Right renal pelvis (tissue), 4 donors: Measurements from ENCODE around the gene SAMD4A. TPM values are rescaled to one million over a fixed set of nuclear protein-coding genes. Genes with fewer than 3 reads are reported as not detected.

Experiments used
- DNase-seq, 4 donors: peaks; one replicate each; pipeline ENCODE4 v3.0.0-alpha.2; 2013; ENCODE audit warnings: low read depth in 4 of 4, low spot score in 3 of 4, missing footprints in 1 of 4
- polyA plus RNA-seq, 4 donors: library from polyadenylated mRNA; unstranded; fragments of 120-200 nt; gene quantifications; one replicate each; pipeline ENCODE4 v1.2.1, GENCODE V29; 2013; ENCODE audit not compliant: insufficient read length in 4 of 4

Gene SAMD4A
- polyA plus RNA-seq, 4 donors: 8.2 to 10.8 (median 9.8) TPM

DNA sequence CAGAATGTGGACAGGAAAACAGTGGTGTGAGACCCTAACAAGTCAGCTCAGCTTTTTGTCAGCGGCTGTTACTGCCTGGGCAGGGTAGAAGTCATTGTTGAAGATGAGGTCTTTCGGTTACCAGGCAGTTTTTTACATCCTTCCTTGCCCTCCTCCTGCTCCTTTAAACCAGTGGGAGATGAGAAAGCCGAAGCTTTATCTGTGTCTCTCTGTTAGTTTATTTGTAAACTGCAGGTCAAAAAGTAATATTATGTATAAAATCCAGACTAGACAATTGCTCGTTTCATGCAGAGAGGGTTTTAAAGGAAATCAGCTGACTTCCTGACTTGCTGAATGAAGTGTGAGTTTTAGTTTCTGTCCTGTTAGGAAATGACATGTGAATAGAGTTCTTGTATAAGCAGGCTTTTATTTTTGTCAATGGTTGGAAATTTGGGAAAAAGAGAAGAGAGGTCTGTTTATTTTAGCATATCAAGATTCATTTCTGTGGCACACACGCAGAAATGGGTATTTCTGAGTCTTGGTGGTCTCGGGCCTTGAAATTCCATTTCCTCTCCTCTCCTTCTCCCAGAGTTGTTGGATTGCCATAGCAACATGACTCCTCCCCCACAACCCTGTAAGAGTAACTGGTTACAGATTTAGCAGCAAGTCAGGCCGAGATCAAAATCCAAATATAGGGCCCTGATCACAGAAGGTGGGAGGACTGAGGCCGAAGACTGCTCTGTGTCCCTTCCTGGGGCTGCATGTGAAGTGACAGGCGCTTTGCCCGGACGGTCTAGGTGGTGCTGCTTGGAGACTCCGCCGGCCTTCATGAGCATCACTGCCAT lies 60.8 kb downstream of the SAMD4A start:
- DNase-seq: peak; percentile 39 to 67 (median 52)

DNA sequence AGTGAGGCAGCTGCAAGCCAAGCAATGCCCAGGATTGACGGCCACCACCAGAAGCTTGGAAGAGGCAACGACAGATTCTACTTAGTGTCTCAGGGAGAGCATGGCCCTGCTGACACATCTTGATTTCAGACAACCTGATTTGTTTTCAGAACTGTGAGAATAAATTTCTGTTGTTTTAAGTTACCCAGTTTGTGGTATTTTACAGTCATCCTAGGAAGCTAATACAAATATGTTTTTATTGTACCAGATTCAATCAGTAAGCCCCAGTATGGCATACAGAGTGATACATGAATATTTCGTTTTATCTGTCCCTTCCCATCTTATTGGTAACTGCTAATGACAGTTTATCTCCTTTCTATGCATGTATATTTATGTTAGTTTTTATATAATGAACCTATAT lies 62.3 kb downstream of the SAMD4A start:
- no peak for DNase-seq

- no peak for DNase-seq
These were observed 62.9 kb downstream of the SAMD4A start for GRCh38 chr14:54629635-54630360.

GRCh38 chr14:54631016-54631415 lies 64.1 kb downstream of the SAMD4A start:
- DNase-seq: no peak

GRCh38 chr14:54632452-54632851 lies 65.5 kb downstream of the SAMD4A start:
- DNase-seq: no peak

GRCh38 chr14:54633076-54633475 lies 66.1 kb downstream of the SAMD4A start:
- no peak for DNase-seq

DNA sequence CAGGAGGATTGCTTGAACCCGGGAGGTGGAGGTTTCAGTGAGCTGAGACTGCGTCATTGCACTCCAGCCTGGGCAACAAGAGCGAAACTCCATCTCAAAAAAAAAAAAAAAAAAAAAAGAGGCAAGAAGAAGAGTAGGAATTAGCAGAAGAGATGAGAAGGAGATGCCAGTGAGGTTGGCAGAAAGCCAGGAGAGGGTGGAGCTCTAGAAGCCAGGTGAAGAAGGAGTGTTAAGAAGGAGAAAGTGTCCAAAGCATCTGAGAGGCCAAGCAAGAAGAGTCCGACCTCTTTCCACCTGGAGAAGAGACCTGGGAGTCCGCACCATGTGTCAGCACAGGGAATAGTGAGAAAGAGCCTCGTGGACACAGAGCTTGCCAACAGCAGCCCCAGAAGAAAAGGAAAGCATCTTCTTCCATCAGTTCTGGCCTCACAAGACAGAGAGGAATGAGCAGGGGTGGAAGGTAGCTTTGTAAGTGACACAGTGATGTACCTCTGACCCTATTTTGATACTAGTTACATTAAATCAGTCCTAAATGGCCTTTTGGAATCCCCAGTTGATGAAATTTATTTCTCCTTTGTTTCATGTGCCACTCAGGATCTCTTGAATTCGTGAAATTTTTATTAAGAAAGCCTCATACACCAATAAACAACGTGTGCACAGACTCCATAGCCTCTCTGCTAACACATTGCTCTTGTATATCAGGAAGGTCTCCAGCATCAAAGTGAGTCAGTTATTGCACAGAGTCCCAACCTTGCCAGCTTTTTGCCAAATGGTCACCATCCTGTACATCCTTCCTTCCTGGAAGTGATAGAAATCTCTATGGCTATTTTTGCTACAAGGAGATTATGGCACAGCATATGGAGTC lies 70.6 kb downstream of the SAMD4A start:
- DNase-seq: no peak

GRCh38 chr14:54638135-54638446 lies 71.2 kb downstream of the SAMD4A start:
- DNase-seq: no peak

GRCh38 chr14:54639611-54640010 lies 72.7 kb downstream of the SAMD4A start:
- DNase-seq: no peak

- DNase-seq: no peak
These were observed 73.6 kb downstream of the SAMD4A start for GRCh38 chr14:54640506-54640905.

- no peak for DNase-seq
These were observed 75.2 kb downstream of the SAMD4A start for GRCh38 chr14:54642121-54642520.

DNA sequence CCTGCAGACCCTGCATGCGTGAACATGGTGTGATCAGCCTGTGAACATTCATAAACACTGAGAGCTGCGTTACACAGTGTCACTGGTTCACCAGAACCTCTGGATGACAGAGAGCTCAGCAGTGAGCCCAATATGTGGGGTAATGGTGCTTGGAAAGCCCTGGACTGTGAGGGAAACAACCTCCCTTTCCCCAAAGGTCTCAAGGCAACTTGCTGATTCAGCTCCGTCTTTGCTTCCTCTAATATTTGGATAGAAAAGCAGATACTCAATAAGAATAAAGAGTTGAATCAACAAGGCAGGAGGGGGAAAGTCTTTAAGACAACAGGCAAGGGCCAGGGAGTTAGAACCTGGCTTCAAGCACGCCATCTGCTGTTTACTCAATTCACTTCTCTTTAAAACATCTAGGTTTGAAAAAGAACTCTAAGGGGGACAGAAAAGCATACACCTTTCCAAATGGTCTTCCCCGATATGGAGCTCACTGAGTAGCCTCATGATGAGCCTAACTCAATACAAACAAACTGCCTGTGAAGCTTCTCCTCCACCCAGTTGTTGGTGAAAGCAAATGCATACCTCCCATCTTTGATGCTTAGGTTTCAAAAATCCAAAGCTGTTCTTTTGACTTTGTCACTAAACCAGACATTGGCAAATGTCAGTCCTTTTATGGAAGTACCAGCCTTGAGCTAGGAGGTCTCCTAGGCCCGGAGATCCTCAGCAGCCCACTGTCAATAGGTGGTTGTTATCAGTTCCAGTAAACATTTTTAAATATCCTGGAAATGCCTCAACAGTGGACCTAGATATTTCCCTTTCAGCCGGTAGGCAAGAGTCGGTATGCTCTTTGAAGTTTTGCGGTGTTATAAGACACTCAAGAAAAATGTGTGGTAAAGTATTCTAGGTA lies 76.1 kb downstream of the SAMD4A start:
- DNase-seq: no peak

DNA sequence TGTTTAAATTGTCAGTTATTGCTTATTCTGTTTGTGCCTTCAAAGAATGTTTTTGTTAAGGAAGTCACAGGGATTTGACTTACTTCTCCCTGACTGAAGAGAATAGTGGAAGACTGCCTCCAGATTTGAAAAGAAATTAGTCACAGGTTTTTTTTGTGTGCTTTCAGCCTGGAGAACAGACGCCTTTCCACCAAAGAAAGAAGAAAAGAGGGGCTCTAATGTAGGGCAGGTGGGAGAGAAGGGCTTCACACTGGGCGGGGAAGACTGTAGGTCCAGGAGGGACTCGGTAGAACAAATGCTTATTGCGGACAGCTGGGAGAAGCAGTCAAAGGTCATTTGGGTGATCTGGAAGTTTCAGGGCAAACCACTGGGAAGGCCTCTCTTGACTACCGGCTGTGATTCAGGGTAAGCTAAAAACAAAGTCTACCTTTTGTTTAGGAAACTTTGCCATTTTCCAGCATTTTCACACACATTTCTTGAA lies 76.8 kb downstream of the SAMD4A start:
- no peak for DNase-seq

DNA sequence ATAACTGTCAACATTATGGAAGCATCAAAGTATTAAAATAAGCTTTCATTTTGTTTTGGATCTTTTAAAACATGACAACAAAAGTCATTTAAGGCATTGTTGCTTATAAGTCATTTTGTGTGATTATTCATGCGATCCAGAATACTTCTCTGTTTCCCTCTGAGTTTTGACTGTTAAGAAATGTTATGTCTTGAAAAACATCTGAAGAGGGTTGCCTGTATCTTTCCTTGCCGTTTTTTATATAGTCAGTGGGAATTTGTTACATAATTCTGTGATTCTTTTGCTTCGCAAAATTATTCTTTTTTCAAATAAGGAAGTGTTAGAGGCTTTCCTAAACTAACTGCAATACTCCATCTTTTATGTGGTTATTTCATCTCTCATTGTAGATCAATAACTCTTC lies 78.7 kb downstream of the SAMD4A start:
- DNase-seq: no peak

- DNase-seq: no peak
These were observed 79.7 kb downstream of the SAMD4A start for GRCh38 chr14:54646626-54647025.

GRCh38 chr14:54647378-54647777 lies 80.5 kb downstream of the SAMD4A start:
- DNase-seq: no peak

DNA sequence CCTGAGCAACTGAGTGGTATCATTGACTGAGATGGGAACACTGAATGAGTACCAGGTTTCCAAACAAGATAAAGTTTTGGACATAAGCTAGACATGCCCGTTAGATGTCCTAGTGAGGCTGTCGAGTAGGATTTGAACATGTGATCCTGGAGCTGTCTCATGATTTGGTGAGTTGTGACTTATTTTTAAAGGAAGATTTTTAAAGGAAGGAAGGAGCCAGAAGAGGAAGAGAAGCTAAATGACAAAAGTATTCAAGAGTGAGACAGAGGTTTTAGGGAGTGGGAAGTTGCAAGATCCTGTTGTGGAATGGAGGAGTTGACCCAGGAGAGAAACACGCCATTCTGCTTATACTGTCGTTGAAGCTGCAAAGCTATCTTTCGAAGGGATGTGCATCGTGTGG lies 82.1 kb downstream of the SAMD4A start:
- no peak for DNase-seq

- DNase-seq: no peak
These were observed 83.5 kb downstream of the SAMD4A start for GRCh38 chr14:54650331-54650958.

DNA sequence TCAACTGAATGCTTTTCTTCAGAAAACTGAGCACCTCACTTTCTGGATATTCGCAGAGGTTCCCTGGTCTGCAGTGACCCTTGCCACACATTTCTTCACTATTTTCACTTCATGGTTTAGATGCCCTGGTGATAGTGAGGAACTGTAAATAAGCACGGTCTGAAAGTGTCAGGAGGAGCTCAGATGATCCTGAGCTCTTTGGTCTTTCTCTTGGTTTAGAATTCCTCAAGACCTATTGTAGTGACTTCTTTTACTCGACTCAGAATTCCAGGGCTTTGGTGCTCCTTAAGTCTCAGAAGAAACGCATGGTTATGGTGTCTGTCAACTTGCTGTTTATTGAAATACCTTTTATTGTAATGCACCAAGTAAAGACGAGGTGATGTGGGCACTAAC lies 84.0 kb downstream of the SAMD4A start:
- DNase-seq: no peak

GRCh38 chr14:54651649-54652048 lies 84.7 kb downstream of the SAMD4A start:
- no peak for DNase-seq
